ENCODE results near the gene HOXC13. TPM values are rescaled to one million over a fixed set of nuclear protein-coding genes. Genes with fewer than 3 reads are reported as not detected.

The HOXC13 gene
- total and polyA plus RNA-seq, 9 of the 15 experiments (the other 6 are each of a cell fraction or from before 2014, with no cell fraction given) = 0.03 to 0.29 (median 0.17) TPM; not detected in 2

DNA sequence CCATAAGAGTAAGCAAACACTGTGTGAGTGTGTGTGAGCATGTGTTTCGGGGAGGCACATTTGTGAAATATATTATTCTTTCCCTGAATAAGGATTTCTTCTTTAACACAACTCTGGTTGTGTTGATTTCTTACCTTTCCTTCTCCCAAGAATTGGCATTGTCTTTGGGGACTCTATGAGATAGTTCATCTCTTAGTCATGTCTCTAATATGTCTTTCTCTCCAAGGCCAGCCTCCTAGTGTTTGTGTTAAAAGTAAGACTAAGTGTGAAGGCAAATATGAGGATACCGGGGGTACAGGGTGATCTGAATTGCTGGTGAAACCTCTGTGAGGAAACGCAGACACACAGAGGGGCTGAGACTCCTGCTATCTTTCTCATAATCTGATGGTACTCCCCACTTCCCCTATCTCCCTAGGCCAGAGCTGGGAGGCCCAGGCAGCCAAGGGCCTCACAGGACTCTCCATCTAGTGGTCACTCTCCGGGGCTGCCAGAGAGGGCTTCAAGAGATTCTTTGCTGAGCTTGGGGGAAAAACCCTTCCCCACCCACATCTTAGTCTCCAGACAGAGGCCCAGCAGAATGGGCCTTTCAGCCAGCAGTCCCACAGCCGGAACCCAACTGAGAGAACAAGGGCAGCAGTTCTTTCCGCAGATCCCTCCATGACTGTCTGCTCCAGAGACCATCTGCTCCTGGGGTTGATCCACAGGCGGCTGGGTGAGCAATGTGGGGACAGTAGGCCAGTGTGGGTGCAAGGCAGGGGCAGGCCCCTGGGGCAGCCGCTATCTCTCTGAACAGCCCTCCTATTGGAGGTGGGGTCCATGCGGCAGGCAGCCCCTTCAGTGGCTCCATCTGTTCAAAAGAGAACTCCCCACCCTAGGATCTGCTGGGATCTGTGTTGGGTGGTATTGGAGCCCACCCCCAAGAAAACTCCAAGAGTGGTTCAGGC, 10.3 kb downstream of the HOXC13 start (continued):
- TF ChIP-seq, protein P1, sequence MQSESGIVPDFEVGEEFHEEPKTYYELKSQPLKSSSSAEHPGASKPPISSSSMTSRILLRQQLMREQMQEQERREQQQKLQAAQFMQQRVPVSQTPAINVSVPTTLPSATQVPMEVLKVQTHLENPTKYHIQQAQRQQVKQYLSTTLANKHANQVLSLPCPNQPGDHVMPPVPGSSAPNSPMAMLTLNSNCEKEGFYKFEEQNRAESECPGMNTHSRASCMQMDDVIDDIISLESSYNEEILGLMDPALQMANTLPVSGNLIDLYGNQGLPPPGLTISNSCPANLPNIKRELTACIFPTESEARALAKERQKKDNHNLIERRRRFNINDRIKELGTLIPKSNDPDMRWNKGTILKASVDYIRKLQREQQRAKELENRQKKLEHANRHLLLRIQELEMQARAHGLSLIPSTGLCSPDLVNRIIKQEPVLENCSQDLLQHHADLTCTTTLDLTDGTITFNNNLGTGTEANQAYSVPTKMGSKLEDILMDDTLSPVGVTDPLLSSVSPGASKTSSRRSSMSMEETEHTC (IDR thresholded peaks at IDR 0.05) = no peak
- TF ChIP-seq, protein P2, sequence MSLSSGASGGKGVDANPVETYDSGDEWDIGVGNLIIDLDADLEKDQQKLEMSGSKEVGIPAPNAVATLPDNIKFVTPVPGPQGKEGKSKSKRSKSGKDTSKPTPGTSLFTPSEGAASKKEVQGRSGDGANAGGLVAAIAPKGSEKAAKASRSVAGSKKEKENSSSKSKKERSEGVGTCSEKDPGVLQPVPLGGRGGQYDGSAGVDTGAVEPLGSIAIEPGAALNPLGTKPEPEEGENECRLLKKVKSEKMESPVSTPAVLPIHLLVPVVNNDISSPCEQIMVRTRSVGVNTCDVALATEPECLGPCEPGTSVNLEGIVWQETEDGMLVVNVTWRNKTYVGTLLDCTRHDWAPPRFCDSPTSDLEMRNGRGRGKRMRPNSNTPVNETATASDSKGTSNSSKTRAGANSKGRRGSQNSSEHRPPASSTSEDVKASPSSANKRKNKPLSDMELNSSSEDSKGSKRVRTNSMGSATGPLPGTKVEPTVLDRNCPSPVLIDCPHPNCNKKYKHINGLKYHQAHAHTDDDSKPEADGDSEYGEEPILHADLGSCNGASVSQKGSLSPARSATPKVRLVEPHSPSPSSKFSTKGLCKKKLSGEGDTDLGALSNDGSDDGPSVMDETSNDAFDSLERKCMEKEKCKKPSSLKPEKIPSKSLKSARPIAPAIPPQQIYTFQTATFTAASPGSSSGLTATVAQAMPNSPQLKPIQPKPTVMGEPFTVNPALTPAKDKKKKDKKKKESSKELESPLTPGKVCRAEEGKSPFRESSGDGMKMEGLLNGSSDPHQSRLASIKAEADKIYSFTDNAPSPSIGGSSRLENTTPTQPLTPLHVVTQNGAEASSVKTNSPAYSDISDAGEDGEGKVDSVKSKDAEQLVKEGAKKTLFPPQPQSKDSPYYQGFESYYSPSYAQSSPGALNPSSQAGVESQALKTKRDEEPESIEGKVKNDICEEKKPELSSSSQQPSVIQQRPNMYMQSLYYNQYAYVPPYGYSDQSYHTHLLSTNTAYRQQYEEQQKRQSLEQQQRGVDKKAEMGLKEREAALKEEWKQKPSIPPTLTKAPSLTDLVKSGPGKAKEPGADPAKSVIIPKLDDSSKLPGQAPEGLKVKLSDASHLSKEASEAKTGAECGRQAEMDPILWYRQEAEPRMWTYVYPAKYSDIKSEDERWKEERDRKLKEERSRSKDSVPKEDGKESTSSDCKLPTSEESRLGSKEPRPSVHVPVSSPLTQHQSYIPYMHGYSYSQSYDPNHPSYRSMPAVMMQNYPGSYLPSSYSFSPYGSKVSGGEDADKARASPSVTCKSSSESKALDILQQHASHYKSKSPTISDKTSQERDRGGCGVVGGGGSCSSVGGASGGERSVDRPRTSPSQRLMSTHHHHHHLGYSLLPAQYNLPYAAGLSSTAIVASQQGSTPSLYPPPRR (CRISPR knock-in tag; IDR thresholded peaks at IDR 0.05; ENCODE audit: borderline replicate concordance) = no peak
- TF ChIP-seq NR2C1 (IDR thresholded peaks at IDR 0.05) (no peak), NR2C1 (tag; IDR thresholded peaks at IDR 0.05) (no peak), ZFP36 (IDR thresholded peaks at IDR 0.05; ENCODE audit: low read depth, low read length, partially characterized antibody) (peak; percentile 21), KDM2B (CRISPR knock-in tag; IDR thresholded peaks at IDR 0.05) (no peak), ZFPM2 (CRISPR knock-in tag; IDR thresholded peaks at IDR 0.05) (no peak), ILF3 (IDR thresholded peaks at IDR 0.05; ENCODE audit: borderline replicate concordance) (no peak), FOXK2 (conservative IDR thresholded peaks at IDR 0.05 in 1 of 2, IDR thresholded peaks at IDR 0.05 in 1 of 2; ENCODE audit: low read depth in 2 of 2) (no peak)
- TF ChIP-seq, protein P3, sequence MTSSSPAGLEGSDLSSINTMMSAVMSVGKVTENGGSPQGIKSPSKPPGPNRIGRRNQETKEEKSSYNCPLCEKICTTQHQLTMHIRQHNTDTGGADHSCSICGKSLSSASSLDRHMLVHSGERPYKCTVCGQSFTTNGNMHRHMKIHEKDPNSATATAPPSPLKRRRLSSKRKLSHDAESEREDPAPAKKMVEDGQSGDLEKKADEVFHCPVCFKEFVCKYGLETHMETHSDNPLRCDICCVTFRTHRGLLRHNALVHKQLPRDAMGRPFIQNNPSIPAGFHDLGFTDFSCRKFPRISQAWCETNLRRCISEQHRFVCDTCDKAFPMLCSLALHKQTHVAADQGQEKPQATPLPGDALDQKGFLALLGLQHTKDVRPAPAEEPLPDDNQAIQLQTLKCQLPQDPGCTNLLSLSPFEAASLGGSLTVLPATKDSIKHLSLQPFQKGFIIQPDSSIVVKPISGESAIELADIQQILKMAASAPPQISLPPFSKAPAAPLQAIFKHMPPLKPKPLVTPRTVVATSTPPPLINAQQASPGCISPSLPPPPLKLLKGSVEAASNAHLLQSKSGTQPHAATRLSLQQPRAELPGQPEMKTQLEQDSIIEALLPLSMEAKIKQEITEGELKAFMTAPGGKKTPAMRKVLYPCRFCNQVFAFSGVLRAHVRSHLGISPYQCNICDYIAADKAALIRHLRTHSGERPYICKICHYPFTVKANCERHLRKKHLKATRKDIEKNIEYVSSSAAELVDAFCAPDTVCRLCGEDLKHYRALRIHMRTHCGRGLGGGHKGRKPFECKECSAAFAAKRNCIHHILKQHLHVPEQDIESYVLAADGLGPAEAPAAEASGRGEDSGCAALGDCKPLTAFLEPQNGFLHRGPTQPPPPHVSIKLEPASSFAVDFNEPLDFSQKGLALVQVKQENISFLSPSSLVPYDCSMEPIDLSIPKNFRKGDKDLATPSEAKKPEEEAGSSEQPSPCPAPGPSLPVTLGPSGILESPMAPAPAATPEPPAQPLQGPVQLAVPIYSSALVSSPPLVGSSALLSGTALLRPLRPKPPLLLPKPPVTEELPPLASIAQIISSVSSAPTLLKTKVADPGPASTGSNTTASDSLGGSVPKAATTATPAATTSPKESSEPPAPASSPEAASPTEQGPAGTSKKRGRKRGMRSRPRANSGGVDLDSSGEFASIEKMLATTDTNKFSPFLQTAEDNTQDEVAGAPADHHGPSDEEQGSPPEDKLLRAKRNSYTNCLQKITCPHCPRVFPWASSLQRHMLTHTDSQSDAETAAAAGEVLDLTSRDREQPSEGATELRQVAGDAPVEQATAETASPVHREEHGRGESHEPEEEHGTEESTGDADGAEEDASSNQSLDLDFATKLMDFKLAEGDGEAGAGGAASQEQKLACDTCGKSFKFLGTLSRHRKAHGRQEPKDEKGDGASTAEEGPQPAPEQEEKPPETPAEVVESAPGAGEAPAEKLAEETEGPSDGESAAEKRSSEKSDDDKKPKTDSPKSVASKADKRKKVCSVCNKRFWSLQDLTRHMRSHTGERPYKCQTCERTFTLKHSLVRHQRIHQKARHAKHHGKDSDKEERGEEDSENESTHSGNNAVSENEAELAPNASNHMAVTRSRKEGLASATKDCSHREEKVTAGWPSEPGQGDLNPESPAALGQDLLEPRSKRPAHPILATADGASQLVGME (CRISPR knock-in tag; IDR thresholded peaks at IDR 0.05) = no peak
- TF ChIP-seq, protein P4, sequence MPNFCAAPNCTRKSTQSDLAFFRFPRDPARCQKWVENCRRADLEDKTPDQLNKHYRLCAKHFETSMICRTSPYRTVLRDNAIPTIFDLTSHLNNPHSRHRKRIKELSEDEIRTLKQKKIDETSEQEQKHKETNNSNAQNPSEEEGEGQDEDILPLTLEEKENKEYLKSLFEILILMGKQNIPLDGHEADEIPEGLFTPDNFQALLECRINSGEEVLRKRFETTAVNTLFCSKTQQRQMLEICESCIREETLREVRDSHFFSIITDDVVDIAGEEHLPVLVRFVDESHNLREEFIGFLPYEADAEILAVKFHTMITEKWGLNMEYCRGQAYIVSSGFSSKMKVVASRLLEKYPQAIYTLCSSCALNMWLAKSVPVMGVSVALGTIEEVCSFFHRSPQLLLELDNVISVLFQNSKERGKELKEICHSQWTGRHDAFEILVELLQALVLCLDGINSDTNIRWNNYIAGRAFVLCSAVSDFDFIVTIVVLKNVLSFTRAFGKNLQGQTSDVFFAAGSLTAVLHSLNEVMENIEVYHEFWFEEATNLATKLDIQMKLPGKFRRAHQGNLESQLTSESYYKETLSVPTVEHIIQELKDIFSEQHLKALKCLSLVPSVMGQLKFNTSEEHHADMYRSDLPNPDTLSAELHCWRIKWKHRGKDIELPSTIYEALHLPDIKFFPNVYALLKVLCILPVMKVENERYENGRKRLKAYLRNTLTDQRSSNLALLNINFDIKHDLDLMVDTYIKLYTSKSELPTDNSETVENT (CRISPR knock-in tag; IDR thresholded peaks at IDR 0.05) = no peak

Measured in K562 (cell line).